ENCODE data around the gene EIF2AK2. TPM values are rescaled to one million over a fixed set of nuclear protein-coding genes. Genes with fewer than 3 reads are reported as not detected.

Gene EIF2AK2
- total and polyA plus RNA-seq, 12 donors = 5.6 to 48.5 (median 33.6) TPM

DNA sequence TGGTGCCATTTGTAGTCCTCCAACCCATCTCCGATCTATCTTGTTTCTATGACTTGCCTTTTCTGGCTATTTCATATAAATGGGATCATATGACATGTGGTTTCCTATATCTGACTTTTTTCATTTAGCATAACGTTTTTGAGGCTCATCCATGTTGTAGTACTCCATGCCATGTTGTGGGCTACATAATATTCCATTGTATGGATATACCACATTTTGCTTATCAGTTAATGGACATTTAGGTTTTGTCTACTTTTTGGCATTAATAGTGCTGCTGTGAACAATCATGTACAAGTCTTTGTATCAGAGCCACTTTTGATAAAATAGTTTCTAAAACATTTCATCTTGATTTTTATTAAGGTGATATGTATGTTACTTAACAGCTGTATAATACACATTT, 46.9 kb upstream of the EIF2AK2 start:
- Histone ChIP-seq H3K4me1 (replicated peaks in 1 of 2) (no peaks in the 10 kb centered on the region), H3K9me3 (replicated peaks in 1 of 3) (peaks cover 0 to 7% (median under 1%) of the 10 kb centered on the region in 3 donors), H3K4me3 (no peak overlapping the region), H3K27ac (no peak overlapping the region), H3K36me3 (replicated peaks in 1 of 2) (peaks cover 4 to 49% of the 10 kb centered on the region in 2 donors), H3K27me3 (no peaks in the 10 kb centered on the region)
- WGBS, 4 donors = 89 to 96% (median 95%) methylated on average over 2 of the region's 2 CpGs
- DNase-seq = no peak
- intact Hi-C loops (cut with DNase I) = loop anchor here in 1 of 2 donors (2.0 kb wide), 1 partner anchor 51 kb away; no protein-coding TSS in a partner anchor
- TF ChIP-seq CTCF (IDR thresholded peaks at IDR 0.05) (no peak), POLR2A (IDR thresholded peaks at IDR 0.05) (no peak)

GRCh38 chr2:37201766-37202165, 45.0 kb upstream of the EIF2AK2 start:
- Histone ChIP-seq H3K27me3 (no peaks in the 10 kb centered on the region), H3K9me3 (replicated peaks in 1 of 3) (no peaks in the 10 kb centered on the region), H3K36me3 (replicated peaks in 1 of 2) (peaks cover 4 to 49% of the 10 kb centered on the region in 2 donors), H3K27ac (no peak overlapping the region), H3K4me1 (replicated peaks in 1 of 2) (peaks cover 8 to 11% of the 10 kb centered on the region in 2 donors), H3K4me3 (no peak overlapping the region)
- TF ChIP-seq POLR2A (IDR thresholded peaks at IDR 0.05) = no peak
- no peak for TF ChIP-seq CTCF (IDR thresholded peaks at IDR 0.05)
- intact Hi-C loops (cut with DNase I) = no loop called here
- WGBS, 4 donors = 88 to 98% (median 92%) methylated on average over 1 of the region's 1 CpG
- DNase-seq = no peak

DNA sequence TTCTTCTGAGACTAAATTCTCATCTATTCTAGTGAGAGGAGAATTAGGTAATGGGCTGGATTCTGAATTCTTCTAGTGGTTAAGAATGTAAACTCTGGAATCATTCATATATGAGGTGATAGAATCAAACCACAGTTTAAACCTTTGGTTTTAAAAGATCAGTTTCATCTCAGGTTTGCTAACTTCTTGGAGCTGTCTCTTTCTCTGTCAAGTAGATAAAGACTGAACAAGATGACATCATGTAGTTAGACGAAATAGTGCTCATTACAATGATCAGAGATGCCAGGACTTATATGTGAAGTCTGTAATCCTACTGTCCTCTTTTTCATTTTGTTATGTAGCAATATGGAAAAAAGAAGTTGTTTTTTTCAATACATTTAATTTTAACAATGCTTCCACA, 44.4 kb upstream of the EIF2AK2 start:
- no peak for TF ChIP-seq CTCF (IDR thresholded peaks at IDR 0.05)
- TF ChIP-seq POLR2A (IDR thresholded peaks at IDR 0.05) = no peak
- Histone ChIP-seq H3K27ac (no peak overlapping the region), H3K4me3 (no peak overlapping the region), H3K4me1 (replicated peaks in 1 of 2) (peaks cover 8 to 11% of the 10 kb centered on the region in 2 donors), H3K27me3 (no peaks in the 10 kb centered on the region), H3K36me3 (replicated peaks in 1 of 2) (peaks cover 4 to 46% of the 10 kb centered on the region in 2 donors), H3K9me3 (replicated peaks in 1 of 3) (no peaks in the 10 kb centered on the region)
- DNase-seq = no peak
- intact Hi-C loops (cut with DNase I) = no loop called here
- WGBS, 4 donors = 71 to 80% (median 74%) methylated on average over 1 of the region's 1 CpG

DNA sequence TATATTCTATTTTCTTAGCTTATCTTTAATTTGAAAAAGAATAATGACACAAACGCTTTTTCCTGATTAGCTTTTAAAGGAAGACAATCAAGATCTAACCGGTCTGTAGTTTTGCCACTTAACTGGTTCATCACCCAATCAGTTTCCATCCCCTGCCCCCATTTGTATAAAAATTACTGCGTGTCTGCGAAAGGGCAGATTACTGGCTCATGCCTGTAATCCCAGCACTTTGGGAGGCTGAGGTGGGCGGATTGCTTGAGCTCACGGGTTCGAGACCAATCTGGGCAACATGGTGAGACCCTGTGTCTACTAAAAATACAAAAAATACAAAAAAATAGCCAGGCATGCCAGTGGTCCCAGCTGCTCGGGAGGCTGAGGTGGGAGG, 41.9 kb upstream of the EIF2AK2 start:
- H3K9me3 ChIP-seq (replicated peaks in 1 of 3) = no peaks in the 10 kb centered on the region
- WGBS, 4 donors = 84 to 89% (median 87%) methylated on average over 8 of the region's 8 CpGs

More for the DNA sequence above, 41.9 kb upstream of the EIF2AK2 start:
- Histone ChIP-seq H3K27ac (no peak overlapping the region), H3K4me3 (no peak overlapping the region), H3K4me1 (replicated peaks in 1 of 2) (peaks cover 8 to 11% of the 10 kb centered on the region in 2 donors), H3K36me3 (replicated peaks in 1 of 2) (peaks cover 4 to 30% of the 10 kb centered on the region in 2 donors), H3K27me3 (no peaks in the 10 kb centered on the region)
- TF ChIP-seq POLR2A (IDR thresholded peaks at IDR 0.05) = no peak
- TF ChIP-seq CTCF (IDR thresholded peaks at IDR 0.05) = no peak
- intact Hi-C loops (cut with DNase I) = no loop called here
- DNase-seq = no peak

All from adrenal gland (tissue), 12 donors.